ENCODE data around the gene CALM1. TPM values are rescaled to one million over a fixed set of nuclear protein-coding genes. Genes with fewer than 3 reads are reported as not detected.

CALM1 gene
- total and polyA plus RNA-seq, 2 donors from 2014 or later, result 328 to 469 TPM

DNA sequence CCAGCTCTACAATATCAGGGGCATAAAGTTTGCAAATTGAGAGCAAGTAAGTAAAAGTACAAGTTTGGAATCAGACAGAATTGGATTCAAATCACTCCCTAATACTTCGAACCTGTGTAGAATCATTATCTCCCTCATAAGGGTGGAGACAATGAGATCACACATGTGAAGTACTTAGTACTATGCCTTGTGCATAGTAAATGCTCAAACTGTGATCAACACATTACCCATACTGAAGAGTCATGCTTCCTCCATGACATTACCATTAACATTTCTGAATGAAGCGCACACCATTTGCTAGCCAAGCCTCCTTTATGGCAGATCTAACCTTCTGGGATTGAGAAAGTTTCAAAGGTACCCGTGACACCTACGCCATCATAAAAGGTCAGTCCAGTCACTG lies 38.5 kb upstream of the CALM1 start:
- H3K4me3 ChIP-seq (ENCODE audit: low read length in 3 of 3), result no peak overlapping the region
- no peaks in the 10 kb centered on the region for H3K36me3 ChIP-seq (ENCODE audit: control insufficient read depth in 2 of 3, insufficient read depth in 3 of 3, low read length in 3 of 3)
- no peak overlapping the region for H3K27ac ChIP-seq (ENCODE audit: low read depth in 2 of 2, low read length in 2 of 2)
- no peak for FAIRE-seq
- TF ChIP-seq, protein P1, sequence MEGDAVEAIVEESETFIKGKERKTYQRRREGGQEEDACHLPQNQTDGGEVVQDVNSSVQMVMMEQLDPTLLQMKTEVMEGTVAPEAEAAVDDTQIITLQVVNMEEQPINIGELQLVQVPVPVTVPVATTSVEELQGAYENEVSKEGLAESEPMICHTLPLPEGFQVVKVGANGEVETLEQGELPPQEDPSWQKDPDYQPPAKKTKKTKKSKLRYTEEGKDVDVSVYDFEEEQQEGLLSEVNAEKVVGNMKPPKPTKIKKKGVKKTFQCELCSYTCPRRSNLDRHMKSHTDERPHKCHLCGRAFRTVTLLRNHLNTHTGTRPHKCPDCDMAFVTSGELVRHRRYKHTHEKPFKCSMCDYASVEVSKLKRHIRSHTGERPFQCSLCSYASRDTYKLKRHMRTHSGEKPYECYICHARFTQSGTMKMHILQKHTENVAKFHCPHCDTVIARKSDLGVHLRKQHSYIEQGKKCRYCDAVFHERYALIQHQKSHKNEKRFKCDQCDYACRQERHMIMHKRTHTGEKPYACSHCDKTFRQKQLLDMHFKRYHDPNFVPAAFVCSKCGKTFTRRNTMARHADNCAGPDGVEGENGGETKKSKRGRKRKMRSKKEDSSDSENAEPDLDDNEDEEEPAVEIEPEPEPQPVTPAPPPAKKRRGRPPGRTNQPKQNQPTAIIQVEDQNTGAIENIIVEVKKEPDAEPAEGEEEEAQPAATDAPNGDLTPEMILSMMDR (IDR thresholded peaks at IDR 0.05; ENCODE audit: borderline replicate concordance, extremely low read depth, insufficient read depth), result no peak
- no peak overlapping the region for H3K9ac ChIP-seq (ENCODE audit: low read length in 3 of 3)
- H3K4me1 ChIP-seq (ENCODE audit: control insufficient read depth in 2 of 3, insufficient read depth in 2 of 3, low read depth in 1 of 3, low read length in 3 of 3), result peaks cover 0 to 13% (median 3%) of the 10 kb centered on the region in 3 donors
- no peak for DNase-seq
- intact Hi-C loops (cut with DNase I), result no loop called here
- no peaks in the 10 kb centered on the region for H3K9me3 ChIP-seq (ENCODE audit: control insufficient read depth in 2 of 3, insufficient read depth in 1 of 3, low read length in 3 of 3)
- H3K27me3 ChIP-seq (ENCODE audit: control insufficient read depth, insufficient read depth, low read length), result no peaks in the 10 kb centered on the region

DNA sequence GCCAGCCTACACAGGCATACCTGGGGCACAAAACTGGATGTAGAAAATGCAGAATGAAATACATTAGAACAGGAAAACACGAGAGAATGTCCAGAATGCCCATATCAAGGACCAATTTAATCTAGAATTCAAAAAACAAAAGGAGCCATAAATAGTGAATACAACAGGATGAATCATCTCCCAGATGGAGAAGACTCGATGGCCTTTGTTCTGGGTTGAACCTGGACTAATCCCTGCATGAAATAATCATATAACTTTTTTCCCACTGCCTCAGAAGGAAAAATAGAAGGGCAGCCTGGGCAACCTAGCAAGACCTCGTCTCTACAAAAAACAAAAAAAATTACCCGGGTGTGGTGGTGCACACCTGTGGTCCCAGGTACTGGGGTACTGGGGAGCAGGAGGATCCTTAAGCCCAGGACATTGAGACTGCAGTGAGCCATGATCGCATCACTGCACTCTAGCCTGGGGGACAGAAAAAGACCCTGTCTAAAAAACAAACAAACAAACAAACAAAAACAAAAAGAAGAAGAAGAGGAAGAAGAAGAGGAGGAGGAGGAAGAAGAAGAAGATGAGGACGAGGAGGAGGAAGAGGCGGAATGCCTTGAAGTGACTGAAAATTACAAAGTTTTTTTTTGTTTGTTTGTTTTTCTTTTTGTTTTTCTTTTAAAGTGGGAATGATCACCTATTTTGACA lies 34.8 kb upstream of the CALM1 start:
- Histone ChIP-seq H3K36me3 (ENCODE audit: control insufficient read depth in 2 of 3, insufficient read depth in 3 of 3, low read length in 3 of 3) (no peaks in the 10 kb centered on the region), H3K4me3 (ENCODE audit: low read length in 3 of 3) (no peak overlapping the region), H3K4me1 (ENCODE audit: control insufficient read depth in 2 of 3, insufficient read depth in 2 of 3, low read depth in 1 of 3, low read length in 3 of 3) (no peaks in the 10 kb centered on the region), H3K9ac (ENCODE audit: low read length in 3 of 3) (no peak overlapping the region), H3K27ac (ENCODE audit: low read depth in 2 of 2, low read length in 2 of 2) (no peak overlapping the region), H3K9me3 (ENCODE audit: control insufficient read depth in 2 of 3, insufficient read depth in 1 of 3, low read length in 3 of 3) (no peaks in the 10 kb centered on the region), H3K27me3 (ENCODE audit: control insufficient read depth, insufficient read depth, low read length) (no peaks in the 10 kb centered on the region)
- intact Hi-C loops (cut with DNase I), result no loop called here
- TF ChIP-seq, protein P1 (IDR thresholded peaks at IDR 0.05; ENCODE audit: borderline replicate concordance, extremely low read depth, insufficient read depth), result no peak
- no peak for DNase-seq
- FAIRE-seq, result no peak

DNA sequence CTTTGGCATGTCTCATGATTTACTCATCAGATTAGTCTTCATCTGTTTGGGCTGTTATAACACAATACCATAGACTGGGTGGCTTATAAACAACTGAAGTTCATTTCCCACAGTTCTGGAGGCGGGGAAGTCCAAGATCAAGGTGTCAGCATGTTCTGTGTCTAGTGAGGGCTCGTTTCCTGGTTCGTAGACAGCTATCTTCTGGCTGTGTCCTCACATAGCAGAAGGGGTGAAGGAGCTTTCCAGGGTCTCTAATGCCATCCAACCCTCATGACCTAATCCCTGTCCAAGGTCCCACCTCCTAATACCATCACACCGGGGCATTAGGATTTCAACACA lies 34.3 kb upstream of the CALM1 start:
- DNase-seq, result no peak
- no peak for FAIRE-seq
- no peak overlapping the region for H3K27ac ChIP-seq (ENCODE audit: low read depth in 2 of 2, low read length in 2 of 2)

More for the DNA sequence above, 34.3 kb upstream of the CALM1 start:
- Histone ChIP-seq H3K4me3 (ENCODE audit: low read length in 3 of 3) (no peak overlapping the region), H3K9me3 (ENCODE audit: control insufficient read depth in 2 of 3, insufficient read depth in 1 of 3, low read length in 3 of 3) (no peaks in the 10 kb centered on the region), H3K4me1 (ENCODE audit: control insufficient read depth in 2 of 3, insufficient read depth in 2 of 3, low read depth in 1 of 3, low read length in 3 of 3) (no peaks in the 10 kb centered on the region), H3K36me3 (ENCODE audit: control insufficient read depth in 2 of 3, insufficient read depth in 3 of 3, low read length in 3 of 3) (no peaks in the 10 kb centered on the region), H3K27me3 (ENCODE audit: control insufficient read depth, insufficient read depth, low read length) (no peaks in the 10 kb centered on the region), H3K9ac (ENCODE audit: low read length in 3 of 3) (no peak overlapping the region)
- TF ChIP-seq, protein P1 (IDR thresholded peaks at IDR 0.05; ENCODE audit: borderline replicate concordance, extremely low read depth, insufficient read depth), result no peak
- intact Hi-C loops (cut with DNase I), result no loop called here
